ENCODE results near the gene BMX.

Gene BMX

GRCh38 chrX:15493118-15493962 lies 7.3 kb upstream of the BMX start, which contains the start of gene PIR:
Gene PIR (minus strand): TSS chrX:15493333. CDS start chrX:15491257, 2,076 bp downstream.
- DNase-seq (ENCODE audit: insufficient read length, low spot score) (peak; percentile 61), FAIRE-seq (no peak)
- TF ChIP-seq CTCF (IDR thresholded peaks at IDR 0.05; ENCODE audit: insufficient read depth, missing control alignments): peak; percentile 29

- FAIRE-seq (no peak), DNase-seq (ENCODE audit: insufficient read length, low spot score) (no peak)
- no peak for TF ChIP-seq CTCF (IDR thresholded peaks at IDR 0.05; ENCODE audit: insufficient read depth, missing control alignments)
These were observed 4.8 kb upstream of the BMX start for GRCh38 chrX:15495801-15496200.

GRCh38 chrX:15496824-15497223 lies 3.8 kb upstream of the BMX start:
- TF ChIP-seq CTCF (IDR thresholded peaks at IDR 0.05; ENCODE audit: insufficient read depth, missing control alignments): no peak
- FAIRE-seq (no peak), DNase-seq (ENCODE audit: insufficient read length, low spot score) (no peak)

- DNase-seq (ENCODE audit: insufficient read length, low spot score) (peak; percentile 21), FAIRE-seq (no peak)
- peak; percentile 59 for TF ChIP-seq CTCF (IDR thresholded peaks at IDR 0.05; ENCODE audit: insufficient read depth, missing control alignments)
These were observed 2.7 kb upstream of the BMX start for GRCh38 chrX:15497865-15498264.

GRCh38 chrX:15498741-15499140 lies 1.9 kb upstream of the BMX start:
- DNase-seq (ENCODE audit: insufficient read length, low spot score) (no peak), FAIRE-seq (no peak)
- no peak for TF ChIP-seq CTCF (IDR thresholded peaks at IDR 0.05; ENCODE audit: insufficient read depth, missing control alignments)

- FAIRE-seq: no peak
- DNase-seq (ENCODE audit: insufficient read length, low spot score): no peak
- TF ChIP-seq CTCF (IDR thresholded peaks at IDR 0.05; ENCODE audit: insufficient read depth, missing control alignments): no peak
These were observed 631 bp upstream of the BMX start for GRCh38 chrX:15499976-15500375.

GRCh38 chrX:15501506-15501905 lies 899 bp downstream of the BMX start:
- DNase-seq (ENCODE audit: insufficient read length, low spot score) (no peak), FAIRE-seq (no peak)

More at GRCh38 chrX:15501506-15501905, 899 bp downstream of the BMX start:
- TF ChIP-seq CTCF (IDR thresholded peaks at IDR 0.05; ENCODE audit: insufficient read depth, missing control alignments): no peak

All from D721Med (cell line).